HepG2 (cell line): ENCODE data around the gene RUVBL1. TPM values are rescaled to one million over a fixed set of nuclear protein-coding genes. Genes with fewer than 3 reads are reported as not detected.

Source experiments
- ATAD3A ChIP-seq: sonication (generic); formaldehyde crosslinking; IDR thresholded peaks from 2 replicates; pipeline ENCODE4 v1.4.0; 2020; ENCODE audit warnings: missing genetic modification reagents
- BRF2 ChIP-seq: sonication (generic); formaldehyde crosslinking; IDR thresholded peaks from 2 replicates; pipeline ENCODE4 v1.8.1; 2022; ENCODE audit warnings: mild to moderate bottlenecking, missing genetic modification reagents
- CAMTA2 ChIP-seq: sonication (generic); formaldehyde crosslinking; IDR thresholded peaks from 2 replicates; pipeline ENCODE4 v1.4.0; 2020; ENCODE audit warnings: mild to moderate bottlenecking, missing genetic modification reagents, borderline replicate concordance
- ELF3 ChIP-seq: IDR thresholded peaks from 2 replicates; pipeline ENCODE4 v1.6.1; 2016; ENCODE audit warnings: missing genetic modification reagents, missing compliant biosample characterization
- FOXM1 ChIP-seq: sonication (generic); formaldehyde crosslinking; IDR thresholded peaks from 2 replicates; pipeline ENCODE4 v1.5.0; 2020; ENCODE audit warnings: missing genetic modification reagents
- HNRNPH1 ChIP-seq: fragments of 200-400 bp; formaldehyde crosslinking; optimal IDR thresholded peaks from 2 replicates; pipeline ENCODE3; 2017; ENCODE audit warnings: mild to moderate bottlenecking, low read depth, low read length
- IRF9 ChIP-seq: sonication (generic); formaldehyde crosslinking; IDR thresholded peaks from 2 replicates; pipeline ENCODE4 v1.8.0; 2022; ENCODE audit warnings: missing genetic modification reagents, mild to moderate bottlenecking, borderline replicate concordance
- KDM4B ChIP-seq: sonication (generic); formaldehyde crosslinking; IDR thresholded peaks from 2 replicates; pipeline ENCODE4 v1.4.0; 2020; ENCODE audit warnings: missing genetic modification reagents
- MLXIP ChIP-seq: sonication (generic); formaldehyde crosslinking; IDR thresholded peaks from 2 replicates; pipeline ENCODE4 v1.9.0; 2021; ENCODE audit warnings: missing genetic modification reagents, borderline replicate concordance
- NFYB ChIP-seq: sonication (generic); formaldehyde crosslinking; IDR thresholded peaks from 2 replicates; pipeline ENCODE4 v1.4.0; 2020; ENCODE audit warnings: missing genetic modification reagents
- NR2F1 ChIP-seq, 2 experiments: fragments of 450-650 bp in 1 of 2; formaldehyde crosslinking in 1 of 2; IDR thresholded peaks; 2 replicates each; pipeline versions ENCODE4 v1.5.0 to v1.6.1; 2016 to 2020; ENCODE audit warnings: mild to moderate bottlenecking in 1 of 2, missing compliant biosample characterization in 1 of 2, missing genetic modification reagents in 1 of 2, moderate library complexity in 1 of 2
- TCF12 ChIP-seq, 2 experiments: fragments of 450-650 bp in 1 of 2; sonication (generic) in 1 of 2; formaldehyde crosslinking in 1 of 2; IDR thresholded peaks; 2 replicates each; pipeline versions ENCODE4 v1.6.1 to v1.8.0; 2017 to 2022; ENCODE audit warnings: antibody characterized with exemption in 1 of 2, mild to moderate bottlenecking in 1 of 2, missing genetic modification reagents in 1 of 2, moderate library complexity in 1 of 2
- THAP8 ChIP-seq: sonication (generic); formaldehyde crosslinking; IDR thresholded peaks from 2 replicates; pipeline ENCODE4 v1.5.1; 2020; ENCODE audit warnings: missing genetic modification reagents, mild to moderate bottlenecking, borderline replicate concordance
- ZNF280B ChIP-seq: sonication (generic); formaldehyde crosslinking; IDR thresholded peaks from 2 replicates; pipeline ENCODE4 v1.5.0; 2020; ENCODE audit warnings: missing genetic modification reagents, mild to moderate bottlenecking, borderline replicate concordance
- ZXDC ChIP-seq: sonication (generic); formaldehyde crosslinking; IDR thresholded peaks from 2 replicates; pipeline ENCODE4 v1.5.0; 2020; ENCODE audit warnings: mild to moderate bottlenecking, missing genetic modification reagents
- polyA plus RNA-seq, 8 experiments: library from polyadenylated mRNA; depleted of rRNA in 3 of 8; stranded (reverse) in 7 of 8; unstranded in 1 of 8; fragments of >200 nt; fragmentation: Illumina TruSeq in 4 of 8; extraction: Trizol in 4 of 8; gene quantifications; 2 replicates each; pipeline versions ENCODE4 v1.2.1 to v1.2.3, GENCODE V29; 2011 to 2016; ENCODE audit warnings: low read depth in 4 of 8, missing spikeins in 1 of 8, mixed read lengths in 1 of 8; ENCODE audit not compliant: insufficient read depth in 1 of 8
- total RNA-seq, 5 experiments: library from RNA; depleted of rRNA; stranded (reverse); fragments of >200 nt; fragmentation: Illumina TruSeq; extraction: Trizol; gene quantifications; 2 replicates each; pipeline ENCODE4 v1.2.3, GENCODE V29; 2016; ENCODE audit warnings: low read depth in 1 of 5
- TF ChIP-seq, protein P1 (sequence below): IDR thresholded peaks from 2 replicates; pipeline ENCODE4 v1.6.1; 2016; ENCODE audit warnings: mild to moderate bottlenecking, missing biosample characterization, missing genetic modification reagents
- TF ChIP-seq, protein P2 (sequence below): IDR thresholded peaks from 2 replicates; pipeline ENCODE4 v1.6.1; 2016; ENCODE audit warnings: low read depth

The RUVBL1 gene
- total and polyA plus RNA-seq, 2 of the 13 experiments (the other 11 are each of a cell fraction or from before 2014, with no cell fraction given) = 32.7 to 86.3 TPM

DNA sequence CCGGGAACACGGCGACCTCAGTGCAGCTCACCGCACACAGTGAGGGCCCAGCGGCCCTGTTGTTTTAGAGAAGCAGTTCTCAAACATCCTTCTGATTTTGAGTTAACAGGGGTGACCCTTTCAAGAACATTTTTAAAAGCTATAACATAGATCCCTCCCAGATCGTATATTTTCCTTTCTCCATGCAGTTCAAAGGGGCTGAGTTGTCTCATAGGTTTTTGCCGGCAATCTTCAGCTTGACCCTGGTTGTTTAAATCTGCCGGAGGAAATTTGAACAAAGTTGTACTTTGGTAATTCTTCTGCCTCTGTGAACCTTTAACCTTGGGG is 44.0 kb upstream of the RUVBL1 start (continued):
- TF ChIP-seq IRF9 (0 out of 2 replicates have a peak, but pooled peaks have one; percentile 4), MLXIP (CRISPR knock-in tag) (no peak), HNRNPH1 (no peak), THAP8 (CRISPR knock-in tag) (no peak), NFYB (no peak), ATAD3A (CRISPR knock-in tag) (no peak), ZNF280B (CRISPR knock-in tag) (no peak), NR2F1 (CRISPR knock-in tag; IDR thresholded peaks at IDR 0.05) (no peak), TCF12 (IDR thresholded peaks at IDR 0.05) (no peak), TCF12 (CRISPR knock-in tag; IDR thresholded peaks at IDR 0.05) (no peak), ELF3 (no peak), BRF2 (CRISPR knock-in tag) (peak; percentile 71), ZXDC (CRISPR knock-in tag) (no peak), CAMTA2 (0 out of 2 replicates have a peak, but pooled peaks have one; percentile 29), FOXM1 (CRISPR knock-in tag) (no peak), KDM4B (CRISPR knock-in tag) (no peak)
- TF ChIP-seq, protein P1, sequence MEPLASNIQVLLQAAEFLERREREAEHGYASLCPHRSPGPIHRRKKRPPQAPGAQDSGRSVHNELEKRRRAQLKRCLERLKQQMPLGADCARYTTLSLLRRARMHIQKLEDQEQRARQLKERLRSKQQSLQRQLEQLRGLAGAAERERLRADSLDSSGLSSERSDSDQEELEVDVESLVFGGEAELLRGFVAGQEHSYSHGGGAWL (CRISPR knock-in tag) = no peak
- TF ChIP-seq, protein P2, sequence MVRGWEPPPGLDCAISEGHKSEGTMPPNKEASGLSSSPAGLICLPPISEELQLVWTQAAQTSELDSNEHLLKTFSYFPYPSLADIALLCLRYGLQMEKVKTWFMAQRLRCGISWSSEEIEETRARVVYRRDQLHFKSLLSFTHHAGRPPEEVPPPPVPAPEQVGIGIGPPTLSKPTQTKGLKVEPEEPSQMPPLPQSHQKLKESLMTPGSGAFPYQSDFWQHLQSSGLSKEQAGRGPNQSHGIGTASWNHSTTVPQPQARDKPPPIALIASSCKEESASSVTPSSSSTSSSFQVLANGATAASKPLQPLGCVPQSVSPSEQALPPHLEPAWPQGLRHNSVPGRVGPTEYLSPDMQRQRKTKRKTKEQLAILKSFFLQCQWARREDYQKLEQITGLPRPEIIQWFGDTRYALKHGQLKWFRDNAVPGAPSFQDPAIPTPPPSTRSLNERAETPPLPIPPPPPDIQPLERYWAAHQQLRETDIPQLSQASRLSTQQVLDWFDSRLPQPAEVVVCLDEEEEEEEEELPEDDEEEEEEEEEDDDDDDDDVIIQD (CRISPR knock-in tag) = no peak
